Fibroblast of villous mesenchyme (primary cell): Measurements from ENCODE around the gene PLEKHG4. TPM values are rescaled to one million over a fixed set of nuclear protein-coding genes. Genes with fewer than 3 reads are reported as not detected.

Experiments used
- DNase-seq: peaks from one replicate; pipeline ENCODE4 v3.0.0-alpha.2; 2010; ENCODE audit warnings: low read depth
- H3K4me3 ChIP-seq: 2 replicates; pipeline ENCODE4 v1.5.1; 2011; ENCODE audit warnings: low read depth, mild to moderate bottlenecking, low read length
- CTCF ChIP-seq: IDR thresholded peaks from 2 replicates; pipeline ENCODE4 v1.5.1; 2012; ENCODE audit warnings: low read depth, mild to moderate bottlenecking, low read length; ENCODE audit not compliant: insufficient read depth
- total RNA-seq: library from RNA; depleted of rRNA; stranded (reverse); fragments of >200 nt; gene quantifications from 2 replicates; pipeline ENCODE4 v1.2.3, GENCODE V29; 2012

PLEKHG4 gene
- total RNA-seq, 1 donor = 18.1 TPM

- peak; percentile 59 for TF ChIP-seq CTCF
- DNase-seq = peak; percentile 93
- H3K4me3 ChIP-seq = peak overlapping the region; percentile 82
Observed at GRCh38 chr16:67246081-67246755, 33.1 kb upstream of the PLEKHG4 start.

GRCh38 chr16:67246756-67247191 is 32.6 kb upstream of the PLEKHG4 start:
- no peak for TF ChIP-seq CTCF
- DNase-seq = peak; percentile 17
- peak overlapping the region; percentile 82 for H3K4me3 ChIP-seq

- H3K4me3 ChIP-seq = peak within 1 kb of the TSS; percentile 82
- peak; percentile 95 for DNase-seq
- no peak for TF ChIP-seq CTCF
Observed at GRCh38 chr16:67247192-67248072, 31.9 kb upstream of the PLEKHG4 start, which contains the start of gene FHOD1. Gene FHOD1, minus strand, starts transcription at chr16:67247481. Its CDS starts 71 bp downstream, at chr16:67247410.

GRCh38 chr16:67248073-67248400 is 31.3 kb upstream of the PLEKHG4 start:
- TF ChIP-seq CTCF = no peak
- peak overlapping the region; percentile 65 for H3K4me3 ChIP-seq
- DNase-seq = no peak

GRCh38 chr16:67248401-67249177 is 30.7 kb upstream of the PLEKHG4 start, which contains the start of gene SLC9A5:
Gene SLC9A5, plus strand, starts transcription at chr16:67248979. Its CDS starts 36 bp downstream, at chr16:67249015.
- TF ChIP-seq CTCF = peak; percentile 7
- peak within 1 kb of the TSS; percentile 65 for H3K4me3 ChIP-seq
- no peak for DNase-seq
